ENCODE data around the gene USP6NL.

USP6NL gene

GRCh38 chr10:11404901-11405300 is 206.5 kb downstream of the USP6NL start:
- FAIRE-seq = no peak

All from A204.1 (cell line).